Measurements from ENCODE around the gene VAMP4.

DNA sequence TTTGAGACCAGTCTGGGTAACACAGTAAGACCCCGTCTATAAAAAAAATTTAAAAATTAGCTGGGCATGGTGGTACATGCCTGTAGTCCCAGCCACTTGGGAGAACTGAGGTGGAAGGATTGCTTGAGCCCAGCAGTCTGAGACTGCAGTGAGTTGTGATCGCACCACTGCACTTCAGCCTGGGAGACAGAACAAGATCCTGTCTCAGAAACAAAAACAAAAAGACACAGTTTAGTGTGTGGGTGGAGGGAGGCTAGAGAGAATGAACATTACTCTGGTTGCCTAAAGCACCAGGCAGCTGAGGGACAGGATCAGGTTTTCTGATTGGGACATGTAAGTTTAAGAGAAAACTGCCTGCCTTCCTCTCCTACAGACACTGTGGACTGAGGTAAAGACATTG lies 42.3 kb downstream of the VAMP4 start:
- TF ChIP-seq, protein P1, sequence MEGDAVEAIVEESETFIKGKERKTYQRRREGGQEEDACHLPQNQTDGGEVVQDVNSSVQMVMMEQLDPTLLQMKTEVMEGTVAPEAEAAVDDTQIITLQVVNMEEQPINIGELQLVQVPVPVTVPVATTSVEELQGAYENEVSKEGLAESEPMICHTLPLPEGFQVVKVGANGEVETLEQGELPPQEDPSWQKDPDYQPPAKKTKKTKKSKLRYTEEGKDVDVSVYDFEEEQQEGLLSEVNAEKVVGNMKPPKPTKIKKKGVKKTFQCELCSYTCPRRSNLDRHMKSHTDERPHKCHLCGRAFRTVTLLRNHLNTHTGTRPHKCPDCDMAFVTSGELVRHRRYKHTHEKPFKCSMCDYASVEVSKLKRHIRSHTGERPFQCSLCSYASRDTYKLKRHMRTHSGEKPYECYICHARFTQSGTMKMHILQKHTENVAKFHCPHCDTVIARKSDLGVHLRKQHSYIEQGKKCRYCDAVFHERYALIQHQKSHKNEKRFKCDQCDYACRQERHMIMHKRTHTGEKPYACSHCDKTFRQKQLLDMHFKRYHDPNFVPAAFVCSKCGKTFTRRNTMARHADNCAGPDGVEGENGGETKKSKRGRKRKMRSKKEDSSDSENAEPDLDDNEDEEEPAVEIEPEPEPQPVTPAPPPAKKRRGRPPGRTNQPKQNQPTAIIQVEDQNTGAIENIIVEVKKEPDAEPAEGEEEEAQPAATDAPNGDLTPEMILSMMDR (IDR thresholded peaks at IDR 0.05), result no peak
- no peak for TF ChIP-seq POLR2A (IDR thresholded peaks at IDR 0.05)

All from transverse colon (tissue), 3 donors.